Vagina (tissue), 2 donors: Measurements from ENCODE around the gene NR2C1. TPM values are rescaled to one million over a fixed set of nuclear protein-coding genes. Genes with fewer than 3 reads are reported as not detected.

Experiments used
- DNase-seq, 2 donors: peaks; one replicate each; pipeline ENCODE4 v3.0.0-alpha.2; 2017; ENCODE audit errors: extremely low spot score in 2 of 2
- H3K27ac ChIP-seq: fragments of 200-600 bp; sonication (generic); one replicate; pipeline ENCODE4 v1.5.1; 2019
- H3K27me3 ChIP-seq: fragments of 200-600 bp; sonication (generic); one replicate; pipeline ENCODE4 v1.5.1; 2019
- H3K36me3 ChIP-seq, 2 donors: fragments of 200-600 bp; sonication (generic); one replicate each; pipeline ENCODE4 v1.5.1; 2017 to 2019
- H3K4me1 ChIP-seq: fragments of 200-600 bp; sonication (generic); one replicate; pipeline ENCODE4 v1.5.1; 2019
- H3K4me3 ChIP-seq, 2 donors: fragments of 200-600 bp; sonication (generic); 1 replicate in 1 of 2; 2 replicates in 1 of 2; pipeline ENCODE4 v1.5.1; 2016 to 2019
- H3K9me3 ChIP-seq: fragments of 200-600 bp; sonication (generic); one replicate; pipeline ENCODE4 v1.5.1; 2019
- CTCF ChIP-seq, 3 experiments: fragments of 450-650 bp in 2 of 3; fragments of 200-600 bp in 1 of 3; sonication (generic) in 1 of 3; IDR thresholded peaks; one replicate each; pipeline ENCODE4 v1.5.1; 2017 to 2019; ENCODE audit warnings: antibody characterized with exemption in 3 of 3, mild to moderate bottlenecking in 2 of 3, moderate library complexity in 2 of 3
- POLR2A ChIP-seq, 2 donors: fragments of 450-650 bp; IDR thresholded peaks; one replicate each; pipeline ENCODE4 v1.6.1; 2017; ENCODE audit warnings: antibody characterized with exemption in 2 of 2, mild to moderate bottlenecking in 2 of 2, moderate library complexity in 2 of 2
- POLR2AphosphoS5 ChIP-seq, 2 donors: sonication (generic); formaldehyde crosslinking; IDR thresholded peaks; one replicate each; pipeline ENCODE4 v1.9.0; 2017; ENCODE audit warnings: antibody characterized with exemption in 2 of 2, mild to moderate bottlenecking in 2 of 2, low read depth in 1 of 2; ENCODE audit not compliant: insufficient read depth in 1 of 2
- intact Hi-C: fragments of 100-400 bp; cut with DNase I; formaldehyde crosslinking; loops from one replicate; pipeline ENCODE4 v1.15.1; 2023
- total RNA-seq: library from RNA; depleted of rRNA; stranded (reverse); fragments of >200 nt; gene quantifications from one replicate; pipeline ENCODE4 v1.2.3, GENCODE V29; 2016

Gene NR2C1
- total RNA-seq: 49.4 TPM

- Histone ChIP-seq H3K9me3 (no peaks in the 10 kb centered on the region), H3K4me1 (peaks cover 14% of the 10 kb centered on the region), H3K36me3 (no peaks in the 10 kb centered on the region), H3K27me3 (no peaks in the 10 kb centered on the region), H3K27ac (peak within 1 kb of the TSS; percentile 88), H3K4me3 (peak within 1 kb of the TSS; percentile 85 to 90)
- intact Hi-C loops: no loop called here
- TF ChIP-seq CTCF (IDR thresholded peaks at IDR 0.05) (peak in 2 of 3 experiments; percentile 53 to 54), POLR2AphosphoS5 (IDR thresholded peaks at IDR 0.05; ENCODE audit: insufficient read depth in 1 of 2, low read depth in 1 of 2) (peak; percentile 79 to 80), POLR2A (IDR thresholded peaks at IDR 0.05) (peak in 1 of 2 donors; percentile 14)
- DNase-seq: peak in 1 of 2 donors; percentile 92
Observed at GRCh38 chr12:95072900-95073697, at the start of gene NR2C1. NR2C1 (minus strand) TSS chr12:95073618; CDS start chr12:95067384, 6,234 bp downstream.

GRCh38 chr12:95118788-95119179, 45.4 kb upstream of the NR2C1 start:
- H3K27ac ChIP-seq: no peak overlapping the region

GRCh38 chr12:95118138-95118787, 44.8 kb upstream of the NR2C1 start:
- intact Hi-C loops: no loop called here
- H3K4me3 ChIP-seq: no peak overlapping the region
- no peaks in the 10 kb centered on the region for H3K9me3 ChIP-seq
- H3K27me3 ChIP-seq: no peaks in the 10 kb centered on the region
- no peaks in the 10 kb centered on the region for H3K36me3 ChIP-seq
- no peak for DNase-seq
- no peak overlapping the region for H3K27ac ChIP-seq
- TF ChIP-seq POLR2A (IDR thresholded peaks at IDR 0.05) (no peak), CTCF (IDR thresholded peaks at IDR 0.05) (no peak), POLR2AphosphoS5 (IDR thresholded peaks at IDR 0.05; ENCODE audit: insufficient read depth in 1 of 2, low read depth in 1 of 2) (no peak)
- peaks cover 19% of the 10 kb centered on the region for H3K4me1 ChIP-seq

More at GRCh38 chr12:95118788-95119179, 45.4 kb upstream of the NR2C1 start:
- H3K27me3 ChIP-seq: no peaks in the 10 kb centered on the region
- no peaks in the 10 kb centered on the region for H3K9me3 ChIP-seq
- no peak for DNase-seq
- TF ChIP-seq CTCF (IDR thresholded peaks at IDR 0.05) (no peak), POLR2A (IDR thresholded peaks at IDR 0.05) (no peak), POLR2AphosphoS5 (IDR thresholded peaks at IDR 0.05; ENCODE audit: insufficient read depth in 1 of 2, low read depth in 1 of 2) (no peak)
- intact Hi-C loops: no loop called here
- H3K4me3 ChIP-seq: no peak overlapping the region
- no peaks in the 10 kb centered on the region for H3K36me3 ChIP-seq
- H3K4me1 ChIP-seq: peaks cover 19% of the 10 kb centered on the region

GRCh38 chr12:95117178-95117599, 43.8 kb upstream of the NR2C1 start:
- Histone ChIP-seq H3K36me3 (peaks cover 0 to 9% of the 10 kb centered on the region in 2 donors), H3K4me3 (no peak overlapping the region), H3K27me3 (no peaks in the 10 kb centered on the region), H3K4me1 (peaks cover 19% of the 10 kb centered on the region), H3K9me3 (no peaks in the 10 kb centered on the region), H3K27ac (peak overlapping the region; percentile 44)
- peak; percentile 81 to 90 (median 81) for TF ChIP-seq CTCF (IDR thresholded peaks at IDR 0.05)
- peak in 1 of 2 donors; percentile 76 for TF ChIP-seq POLR2AphosphoS5 (IDR thresholded peaks at IDR 0.05; ENCODE audit: insufficient read depth in 1 of 2, low read depth in 1 of 2)
- TF ChIP-seq POLR2A (IDR thresholded peaks at IDR 0.05): no peak
- DNase-seq: no peak
- intact Hi-C loops: loop anchor here (2.0 kb wide), 1 partner anchor 220 kb away; no protein-coding TSS in a partner anchor
